Astrocyte (in vitro differentiated cells and primary cell): ENCODE results near the gene HYAL1.

Experiments used
- CTCF ChIP-seq: IDR thresholded peaks from 2 replicates; pipeline ENCODE4 v1.5.1; 2011; ENCODE audit warnings: low read depth, mild to moderate bottlenecking, inconsistent platforms, low read length, moderate library complexity; ENCODE audit not compliant: insufficient read depth
- EZH2 ChIP-seq: IDR thresholded peaks from 2 replicates; pipeline ENCODE4 v1.6.1; 2012; ENCODE audit warnings: mild to moderate bottlenecking, low read length, inconsistent platforms; ENCODE audit not compliant: insufficient read depth

- no peak for TF ChIP-seq CTCF
- no peak for TF ChIP-seq EZH2
Measured at GRCh38 chr3:50341996-50342650, 38.7 kb upstream of the HYAL1 start.
